Mesendoderm (in vitro differentiated cells): Measurements from ENCODE around the gene ECT2. TPM values are rescaled to one million over a fixed set of nuclear protein-coding genes. Genes with fewer than 3 reads are reported as not detected.

Source experiments
- DNase-seq: peaks from one replicate; pipeline ENCODE4 v3.0.0; 2013
- H2AK5ac ChIP-seq: 2 replicates; pipeline ENCODE4 v1.6.1; 2013; ENCODE audit warnings: low read length, inconsistent platforms
- H2BK120ac ChIP-seq: 2 replicates; pipeline ENCODE4 v1.6.1; 2013; ENCODE audit warnings: low read depth, mild to moderate bottlenecking, low read length, moderate library complexity, mixed read lengths
- H2BK15ac ChIP-seq: replicated peaks from 2 replicates; pipeline ENCODE4 v1.6.1; 2013; ENCODE audit warnings: low read depth, mild to moderate bottlenecking, moderate library complexity
- H2BK5ac ChIP-seq: 2 replicates; pipeline ENCODE4 v1.6.1; 2013; ENCODE audit warnings: low read length, inconsistent platforms
- H3K18ac ChIP-seq: 2 replicates; pipeline ENCODE4 v1.6.1; 2013; ENCODE audit warnings: mild to moderate bottlenecking, low read length, mixed read lengths
- H3K23ac ChIP-seq: one replicate; pipeline ENCODE4 v1.6.1; 2013; ENCODE audit warnings: low read length
- H3K27ac ChIP-seq: 2 replicates; pipeline ENCODE4 v1.5.1; 2013; ENCODE audit warnings: low read depth, mild to moderate bottlenecking, inconsistent platforms, low read length, moderate library complexity
- H3K27me3 ChIP-seq: 2 replicates; pipeline ENCODE4 v1.6.1; 2013; ENCODE audit warnings: low read length, control low read depth, mild to moderate bottlenecking, inconsistent platforms; ENCODE audit not compliant: insufficient read depth, poor library complexity
- H3K36me3 ChIP-seq: 2 replicates; pipeline ENCODE4 v1.6.1; 2013; ENCODE audit warnings: low read length, inconsistent platforms; ENCODE audit not compliant: control insufficient read depth, insufficient read depth
- H3K4ac ChIP-seq: one replicate; pipeline ENCODE4 v1.6.1; 2013; ENCODE audit warnings: low read depth, mild to moderate bottlenecking, low read length, moderate library complexity
- H3K4me1 ChIP-seq: 2 replicates; pipeline ENCODE4 v1.6.1; 2013; ENCODE audit warnings: low read depth, low read length, inconsistent platforms; ENCODE audit not compliant: control insufficient read depth
- H3K4me2 ChIP-seq: 2 replicates; pipeline ENCODE4 v1.6.1; 2013; ENCODE audit warnings: low read length
- H3K4me3 ChIP-seq: 2 replicates; pipeline ENCODE4 v1.5.1; 2013; ENCODE audit warnings: mild to moderate bottlenecking, low read length
- H3K56ac ChIP-seq: one replicate; pipeline ENCODE4 v1.6.1; 2013; ENCODE audit warnings: low read length
- H3K79me1 ChIP-seq: 2 replicates; pipeline ENCODE4 v1.6.1; 2013; ENCODE audit warnings: low read length, inconsistent platforms
- H3K79me2 ChIP-seq: 2 replicates; pipeline ENCODE4 v1.6.1; 2013; ENCODE audit warnings: mild to moderate bottlenecking, low read length; ENCODE audit not compliant: control insufficient read depth, insufficient read depth
- H3K9ac ChIP-seq: 2 replicates; pipeline ENCODE4 v1.6.1; 2013; ENCODE audit warnings: low read length, inconsistent platforms
- H4K5ac ChIP-seq: one replicate; pipeline ENCODE4 v1.6.1; 2013; ENCODE audit warnings: low read length
- H4K8ac ChIP-seq: one replicate; pipeline ENCODE4 v1.6.1; 2013; ENCODE audit warnings: low read depth, mild to moderate bottlenecking, control low read depth, low read length, moderate library complexity
- WGBS: extraction: QIAGEN DNeasy Blood & Tissue Kit; methylation state at CpG from one replicate; pipeline ENCODE4 v1.1.7; 2013; ENCODE audit warnings: low lambda C conversion rate, missing lambda C conversion rate; ENCODE audit not compliant: insufficient coverage; ENCODE audit errors: extremely low coverage; 5-methylcytosine and 5-hydroxymethylcytosine counted together
- small RNA-seq: library from polyadenylated mRNA; stranded (forward); fragments of <200 nt; extraction: miRNeasy Mini kit (QIAGEN cat#:217004); gene quantifications from one replicate; pipeline ENCODE3, GENCODE V24; 2013; ENCODE audit not compliant: insufficient read depth

Gene ECT2

DNA sequence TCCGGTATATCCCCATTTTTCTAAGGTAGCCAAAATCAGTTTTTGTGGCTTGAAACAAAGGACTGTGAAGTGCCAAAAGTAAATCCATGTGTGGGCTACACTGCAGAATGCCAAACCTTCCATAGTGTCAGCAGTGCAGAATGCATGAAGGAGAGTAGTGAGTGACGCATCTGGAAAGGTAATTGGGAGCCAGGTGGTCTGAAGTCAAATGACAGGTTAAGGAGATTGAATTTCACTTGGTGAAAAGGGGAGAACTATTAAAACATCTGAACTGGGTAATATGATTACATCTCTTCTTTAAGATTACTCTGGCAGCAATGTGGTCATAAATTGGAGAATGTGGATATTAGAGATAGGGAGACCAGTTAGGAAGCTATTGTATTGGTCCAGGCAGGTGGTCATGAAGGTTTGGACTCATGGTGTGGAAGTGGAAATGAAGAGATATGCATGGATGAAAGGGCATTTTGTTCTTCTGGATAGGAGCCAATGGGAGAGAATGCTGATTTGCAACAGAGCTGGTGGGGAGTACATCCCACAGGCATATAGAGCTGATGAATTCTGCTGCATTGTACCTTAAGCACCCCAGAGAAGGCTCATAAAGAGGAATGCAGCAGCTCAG, 118.2 kb downstream of the ECT2 start:
- no peak overlapping the region for H3K23ac ChIP-seq
- H3K79me1 ChIP-seq = no peaks in the 10 kb centered on the region
- no peak overlapping the region for H3K27ac ChIP-seq
- no peaks in the 10 kb centered on the region for H3K4me1 ChIP-seq
- no peak for DNase-seq
- H3K27me3 ChIP-seq = no peaks in the 10 kb centered on the region
- H2AK5ac ChIP-seq = no peak overlapping the region
- WGBS = no CpG with 5 or more reads among the region's 2 CpGs
- no peak overlapping the region for H4K8ac ChIP-seq
- no peak overlapping the region for H2BK5ac ChIP-seq
- H4K5ac ChIP-seq = no peak overlapping the region
- H3K36me3 ChIP-seq = no peaks in the 10 kb centered on the region
- H3K9ac ChIP-seq = no peak overlapping the region
- H3K18ac ChIP-seq = no peak overlapping the region
- no peak overlapping the region for H2BK15ac ChIP-seq
- no peak overlapping the region for H3K4ac ChIP-seq
- H3K79me2 ChIP-seq = no peaks in the 10 kb centered on the region
- no peak overlapping the region for H3K56ac ChIP-seq
- no peak overlapping the region for H3K4me2 ChIP-seq
- H2BK120ac ChIP-seq = no peak overlapping the region
- H3K4me3 ChIP-seq = no peak overlapping the region

DNA sequence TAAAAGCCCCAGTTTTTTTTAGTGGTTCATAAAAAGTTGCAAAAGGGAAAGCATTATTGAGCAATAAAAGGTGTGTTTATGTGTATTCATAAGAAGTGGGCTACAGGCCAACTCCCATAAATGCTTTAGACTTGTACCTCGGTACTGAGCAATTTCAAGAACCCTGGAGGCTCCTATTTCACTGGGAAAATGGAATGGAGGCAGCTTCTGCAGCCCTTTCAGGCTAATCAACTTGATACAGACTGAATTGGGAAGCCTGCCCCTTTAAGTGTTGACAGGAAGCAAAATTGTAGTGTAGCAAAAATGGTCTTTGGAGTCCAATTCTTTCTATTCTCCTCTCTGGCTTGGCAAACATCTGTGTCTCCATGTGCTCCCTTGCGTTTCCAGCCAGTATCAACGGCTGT, 118.8 kb downstream of the ECT2 start:
- DNase-seq = no peak
- Histone ChIP-seq H3K4ac (no peak overlapping the region), H2BK120ac (no peak overlapping the region), H3K4me1 (no peaks in the 10 kb centered on the region), H3K56ac (no peak overlapping the region), H3K9ac (no peak overlapping the region), H4K5ac (no peak overlapping the region), H3K4me3 (no peak overlapping the region), H3K4me2 (no peak overlapping the region), H3K27ac (no peak overlapping the region), H3K18ac (no peak overlapping the region), H3K23ac (no peak overlapping the region), H2BK5ac (no peak overlapping the region), H3K36me3 (no peaks in the 10 kb centered on the region), H3K79me2 (no peaks in the 10 kb centered on the region), H2BK15ac (no peak overlapping the region), H3K27me3 (no peaks in the 10 kb centered on the region), H4K8ac (no peak overlapping the region), H2AK5ac (no peak overlapping the region), H3K79me1 (no peaks in the 10 kb centered on the region)
- no CpG with 5 or more reads among the region's 3 CpGs for WGBS

DNA sequence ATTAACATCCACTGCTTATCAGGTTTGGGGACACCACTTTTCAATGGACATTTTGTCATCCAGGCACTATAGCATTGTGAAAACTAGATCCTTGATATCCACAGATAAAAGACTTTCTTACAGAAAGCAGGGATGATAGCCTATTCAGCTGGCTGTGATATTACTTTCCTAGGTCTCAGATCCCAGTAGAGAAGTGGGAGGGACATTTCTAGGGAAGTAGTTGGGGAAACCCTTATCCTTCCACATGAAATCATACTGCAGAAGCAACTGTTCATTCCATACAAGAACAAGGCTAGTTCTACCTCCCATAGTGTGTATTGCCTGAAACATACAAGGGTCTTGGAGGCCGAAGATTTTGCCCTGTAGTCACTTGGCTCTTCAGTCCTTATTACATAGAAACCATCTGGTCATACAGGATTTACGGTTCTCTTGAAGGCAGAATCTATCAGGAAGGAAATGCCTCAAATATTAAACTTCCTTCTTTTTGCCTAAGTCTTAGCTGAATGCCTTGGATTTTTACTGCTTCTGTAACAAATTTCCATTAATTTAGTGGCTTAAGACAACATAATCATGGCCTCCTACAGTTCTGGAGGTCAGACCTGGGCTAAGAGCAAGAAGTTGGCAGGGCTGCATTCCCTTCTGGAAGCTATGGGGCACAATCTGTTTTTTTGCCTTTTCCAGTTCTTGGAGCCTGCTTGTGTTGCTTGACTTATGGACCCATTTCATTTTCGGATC, 119.4 kb downstream of the ECT2 start:
- no peak overlapping the region for H2BK15ac ChIP-seq
- H3K79me2 ChIP-seq = no peaks in the 10 kb centered on the region
- no peak overlapping the region for H4K8ac ChIP-seq
- no peaks in the 10 kb centered on the region for H3K36me3 ChIP-seq
- H3K4ac ChIP-seq = no peak overlapping the region
- no peak overlapping the region for H3K4me2 ChIP-seq
- peak; percentile 11 for DNase-seq
- no peak overlapping the region for H3K56ac ChIP-seq
- no peak overlapping the region for H3K18ac ChIP-seq
- H3K23ac ChIP-seq = no peak overlapping the region
- H3K27ac ChIP-seq = no peak overlapping the region
- H3K4me3 ChIP-seq = no peak overlapping the region
- H3K4me1 ChIP-seq = no peaks in the 10 kb centered on the region
- no CpG with 5 or more reads among the region's 3 CpGs for WGBS
- H2BK5ac ChIP-seq = no peak overlapping the region
- no peaks in the 10 kb centered on the region for H3K79me1 ChIP-seq
- H2AK5ac ChIP-seq = no peak overlapping the region
- H4K5ac ChIP-seq = no peak overlapping the region
- H3K27me3 ChIP-seq = no peaks in the 10 kb centered on the region
- H2BK120ac ChIP-seq = no peak overlapping the region
- no peak overlapping the region for H3K9ac ChIP-seq

Small RNA genes lying within 50 kb of the gene (small RNA-seq; reads per million reads assigned to genes)
- not detected for gene AC108667.1
- gene RF00139 = not detected
- not detected for gene RNU4-4P
- not detected for gene RNU6-547P
